ENCODE data around the gene TRIM17.

Gene TRIM17

DNA sequence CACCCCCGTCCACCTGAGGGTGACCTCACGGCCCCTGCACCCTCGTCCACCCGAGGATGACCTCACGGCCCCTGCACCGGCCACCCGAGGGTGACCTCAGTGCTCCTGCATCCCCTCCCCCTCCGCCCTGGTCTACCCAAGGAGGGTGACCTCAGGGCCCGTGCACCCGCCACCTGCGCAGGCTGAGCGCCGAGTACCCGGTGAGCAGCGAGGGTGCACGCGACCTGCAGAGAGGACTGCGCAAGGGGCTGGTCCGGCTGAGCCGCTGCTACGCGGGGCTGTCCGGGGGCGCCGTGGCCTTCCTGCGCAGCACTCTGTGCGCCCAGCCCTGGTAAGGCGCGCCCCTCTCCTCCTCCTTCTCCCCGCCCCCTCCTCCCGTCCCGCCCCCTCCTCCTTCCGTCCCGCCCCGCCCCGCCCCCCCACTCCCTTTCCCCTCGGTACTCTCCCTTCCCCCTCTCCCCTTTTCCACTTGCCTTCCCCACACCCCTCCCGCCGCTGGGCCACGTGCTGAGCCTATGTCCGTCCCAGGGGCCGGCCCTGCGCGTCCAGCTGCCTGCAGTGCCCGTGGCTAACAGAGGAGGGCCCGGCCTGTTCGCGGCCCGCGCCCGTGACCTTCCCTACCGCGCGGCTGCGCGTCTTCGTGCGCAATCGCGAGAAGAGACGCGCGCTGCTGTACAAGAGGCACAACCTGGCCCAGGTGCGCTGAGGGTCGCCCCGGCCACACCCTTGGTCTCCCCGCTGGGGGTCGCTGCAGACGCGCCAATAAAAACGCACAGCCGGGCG, 38.4 kb downstream of the TRIM17 start:
- DNase-seq = no peak

DNA sequence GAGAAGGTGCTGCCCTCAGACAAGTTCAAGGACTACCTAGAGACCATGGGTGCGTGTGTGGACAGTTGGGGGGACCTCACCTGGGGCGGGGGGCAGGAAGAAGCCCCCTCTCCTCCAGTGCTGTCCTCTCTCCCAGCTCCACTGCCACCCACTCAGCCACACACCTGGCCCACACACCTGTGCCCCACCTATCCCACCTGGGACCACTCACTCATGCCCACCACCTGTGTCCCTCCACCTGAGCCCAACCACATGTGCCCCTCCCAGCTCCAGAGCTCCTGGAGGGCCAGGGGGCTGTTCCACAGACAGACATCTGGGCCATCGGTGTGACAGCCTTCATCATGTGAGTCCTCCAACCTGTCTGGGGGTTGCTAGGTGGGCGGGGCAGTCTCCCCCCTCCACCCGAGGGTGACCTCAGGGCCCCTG, 39.0 kb downstream of the TRIM17 start:
- no peak for DNase-seq

DNA sequence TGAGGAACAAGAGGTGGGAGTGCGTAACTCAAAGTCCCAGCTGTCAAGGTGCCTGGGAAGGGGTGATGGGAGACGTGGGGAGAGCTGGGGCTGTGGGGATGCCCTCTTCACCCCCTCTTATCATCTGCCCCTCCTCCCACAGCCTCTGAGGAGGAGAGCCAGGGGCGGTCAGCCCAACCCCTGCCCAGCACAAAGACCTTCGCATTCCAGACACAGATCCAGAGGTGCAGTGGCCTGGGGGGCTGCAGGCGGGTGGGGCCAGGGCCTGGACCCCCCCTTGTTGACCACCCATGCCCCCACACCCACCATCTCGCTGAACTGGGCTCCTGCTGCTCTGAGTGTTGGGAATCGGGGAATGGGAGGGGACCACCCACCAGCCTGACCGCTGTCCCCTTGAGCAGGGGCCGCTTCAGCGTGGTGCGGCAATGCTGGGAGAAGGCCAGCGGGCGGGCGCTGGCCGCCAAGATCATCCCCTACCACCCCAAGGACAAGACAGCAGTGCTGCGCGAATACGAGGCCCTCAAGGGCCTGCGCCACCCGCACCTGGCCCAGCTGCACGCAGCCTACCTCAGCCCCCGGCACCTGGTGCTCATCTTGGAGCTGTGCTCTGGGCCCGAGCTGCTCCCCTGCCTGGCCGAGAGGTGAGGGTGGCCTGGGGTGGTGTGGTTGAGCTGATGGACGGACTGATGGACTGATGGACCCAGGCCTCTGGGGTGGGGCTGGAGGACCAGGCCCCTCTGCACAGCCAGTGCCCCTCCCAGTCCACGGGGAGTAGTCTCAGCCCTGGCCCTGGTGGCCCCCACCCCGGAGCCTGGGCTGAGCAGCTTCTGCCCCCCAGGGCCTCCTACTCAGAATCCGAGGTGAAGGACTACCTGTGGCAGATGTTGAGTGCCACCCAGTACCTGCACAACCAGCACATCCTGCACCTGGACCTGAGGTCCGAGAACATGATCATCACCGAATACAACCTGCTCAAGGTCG, 39.7 kb downstream of the TRIM17 start:
- DNase-seq = no peak

DNA sequence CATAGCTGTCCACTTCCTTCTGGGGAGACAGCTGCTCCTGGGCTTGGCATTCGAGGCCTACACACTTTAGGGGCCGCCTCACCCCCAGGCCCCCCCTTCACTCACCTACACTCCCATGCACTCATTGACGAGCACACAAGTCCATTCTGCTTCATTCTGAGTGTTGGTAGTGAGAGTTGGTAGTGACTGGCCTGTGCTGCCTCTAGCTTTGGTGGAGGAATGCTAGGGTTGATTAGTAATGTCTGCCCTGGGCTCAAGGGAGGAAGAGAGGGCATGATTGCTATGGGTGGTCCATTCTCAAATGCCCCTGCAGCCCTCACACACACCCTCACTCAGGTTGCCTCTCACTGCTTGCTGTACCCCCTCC, 40.4 kb downstream of the TRIM17 start:
- DNase-seq = no peak

DNA sequence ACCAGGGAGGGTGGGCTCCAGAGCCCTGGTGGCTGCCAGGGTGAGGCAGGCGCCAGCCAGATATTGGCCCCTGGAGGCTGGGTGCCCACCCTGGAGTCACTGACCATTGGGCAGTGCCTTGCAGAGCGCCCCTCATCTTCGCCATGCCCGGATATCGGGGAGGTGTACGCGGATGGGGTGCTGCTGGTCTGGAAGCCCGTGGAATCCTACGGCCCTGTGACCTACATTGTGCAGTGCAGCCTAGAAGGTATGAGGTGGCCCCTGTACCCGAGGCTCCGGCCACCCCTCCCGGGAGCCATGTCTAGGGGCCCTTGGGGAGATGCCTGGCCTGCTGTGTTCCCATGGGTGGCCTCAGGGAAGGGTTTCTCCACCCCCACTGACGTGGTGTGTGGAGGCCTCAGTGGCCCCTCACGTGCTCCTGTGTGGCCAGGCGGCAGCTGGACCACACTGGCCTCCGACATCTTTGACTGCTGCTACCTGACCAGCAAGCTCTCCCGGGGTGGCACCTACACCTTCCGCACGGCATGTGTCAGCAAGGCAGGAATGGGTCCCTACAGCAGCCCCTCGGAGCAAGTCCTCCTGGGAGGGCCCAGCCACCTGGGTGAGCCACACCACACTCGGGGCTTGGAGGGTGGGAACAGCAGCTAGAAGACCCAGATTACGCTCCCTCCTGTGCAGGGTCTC, 40.9 kb downstream of the TRIM17 start:
- no peak for DNase-seq

DNA sequence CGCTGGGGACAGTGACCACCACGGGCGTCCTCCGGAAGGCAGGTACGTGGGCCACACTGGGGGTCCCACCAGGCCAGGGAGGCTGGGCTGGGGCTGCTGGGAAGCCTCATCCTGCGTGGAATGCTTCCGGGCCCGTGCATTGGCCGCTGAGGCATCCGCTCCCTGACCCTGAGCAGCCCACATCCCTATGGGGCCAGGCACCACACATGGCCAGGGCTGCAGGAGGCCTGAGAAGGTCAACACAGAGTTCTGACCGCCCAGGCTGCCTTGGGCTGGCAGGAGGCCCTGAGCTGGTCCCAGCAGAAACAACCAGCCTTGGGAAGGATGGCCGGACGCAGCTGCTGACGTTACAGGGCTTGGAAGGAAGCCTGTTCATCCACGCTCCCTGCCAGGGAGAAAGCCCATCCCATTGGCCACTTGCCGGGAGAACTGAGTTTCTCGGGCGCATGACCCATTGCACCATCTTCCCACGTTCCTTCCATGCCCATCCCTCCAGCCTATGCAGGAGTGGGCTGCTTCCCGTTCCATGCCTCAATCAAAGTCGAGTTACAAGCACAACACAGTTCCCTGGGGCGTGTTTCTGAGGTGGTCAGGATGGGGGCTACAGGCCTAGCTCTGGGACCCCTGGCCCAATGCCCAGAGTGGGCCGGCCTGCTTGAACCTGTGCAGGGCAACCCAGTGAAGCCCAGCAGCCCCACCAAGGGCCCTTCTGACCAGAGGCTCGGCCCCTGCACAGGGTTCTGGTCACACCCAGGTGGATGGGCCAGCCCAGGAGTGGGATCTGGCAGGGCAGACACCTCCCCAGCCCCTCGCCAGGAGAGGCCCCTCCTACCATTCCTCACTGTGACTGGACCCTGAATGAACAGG, 41.7 kb downstream of the TRIM17 start:
- no peak for DNase-seq

DNA sequence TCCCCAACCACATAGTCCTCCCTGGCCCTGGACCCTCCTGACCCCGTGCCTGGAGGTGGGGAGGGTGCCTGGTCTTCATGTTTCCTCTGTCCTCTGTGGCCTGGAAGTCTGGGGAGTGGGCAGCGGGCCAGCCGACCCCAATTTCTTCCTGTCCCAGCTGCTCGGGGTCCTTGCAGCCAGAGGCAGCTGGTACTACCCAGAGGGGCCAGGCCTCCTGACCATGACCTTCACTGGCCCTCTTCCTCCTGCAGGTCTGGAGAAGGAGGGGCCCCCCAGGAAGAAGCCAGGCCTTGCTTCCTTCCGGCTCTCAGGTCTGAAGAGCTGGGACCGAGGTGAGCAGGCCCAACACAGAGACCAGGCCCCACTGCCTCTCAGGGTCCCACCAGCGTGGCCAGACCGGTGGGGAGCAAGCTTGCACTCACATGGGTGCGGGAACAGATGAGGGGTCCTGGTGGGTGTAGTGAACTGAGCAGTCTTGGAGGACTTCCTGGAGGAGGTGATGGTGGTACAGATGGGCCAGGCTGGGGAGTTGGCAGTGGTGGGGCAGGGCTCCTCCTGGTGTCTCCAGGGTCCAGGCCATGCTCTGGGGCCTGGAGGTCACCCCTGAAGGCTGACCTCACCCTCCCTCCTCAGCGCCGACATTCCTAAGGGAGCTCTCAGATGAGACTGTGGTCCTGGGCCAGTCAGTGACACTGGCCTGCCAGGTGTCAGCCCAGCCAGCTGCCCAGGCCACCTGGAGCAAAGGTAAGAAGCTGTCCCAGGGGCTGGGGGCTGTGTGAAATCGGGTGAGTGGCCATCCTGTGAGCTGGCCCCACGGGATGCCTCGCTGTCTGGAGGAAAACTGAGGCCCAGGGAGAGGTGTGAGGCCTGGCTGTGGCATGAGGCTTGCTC, 42.7 kb downstream of the TRIM17 start:
- no peak for DNase-seq

DNA sequence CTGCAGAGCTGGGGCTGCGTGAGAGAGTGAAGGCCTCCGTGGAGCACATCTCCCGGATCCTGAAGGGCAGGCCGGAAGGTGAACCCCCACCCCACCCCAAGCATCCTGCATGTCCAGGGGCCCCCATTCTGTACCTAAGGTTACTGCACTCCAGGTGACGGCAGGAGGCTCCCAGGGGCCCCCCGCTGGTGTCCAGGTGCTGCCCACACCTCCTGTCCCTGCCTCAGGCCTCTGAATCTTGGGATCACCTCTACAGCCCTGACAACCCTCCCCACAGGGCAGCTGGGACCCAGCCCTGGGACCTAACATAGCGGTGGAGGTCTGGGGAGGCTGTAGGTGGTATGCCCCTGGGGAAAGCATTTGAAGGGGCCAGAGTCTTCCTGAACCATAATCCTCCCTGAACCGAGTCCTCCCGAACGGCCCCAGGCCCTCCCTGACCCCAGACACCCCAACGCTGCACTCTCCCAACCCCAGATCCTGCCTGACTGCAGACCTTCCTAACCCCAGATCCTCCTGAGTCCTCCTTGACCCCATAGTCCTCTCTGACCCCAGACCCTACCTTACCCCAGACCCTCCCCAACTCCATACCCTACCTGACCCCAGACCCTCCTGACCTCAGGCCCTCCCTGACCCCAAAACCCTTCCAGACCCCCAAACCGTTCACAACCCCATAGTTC, 43.5 kb downstream of the TRIM17 start:
- no peak for DNase-seq

DNA sequence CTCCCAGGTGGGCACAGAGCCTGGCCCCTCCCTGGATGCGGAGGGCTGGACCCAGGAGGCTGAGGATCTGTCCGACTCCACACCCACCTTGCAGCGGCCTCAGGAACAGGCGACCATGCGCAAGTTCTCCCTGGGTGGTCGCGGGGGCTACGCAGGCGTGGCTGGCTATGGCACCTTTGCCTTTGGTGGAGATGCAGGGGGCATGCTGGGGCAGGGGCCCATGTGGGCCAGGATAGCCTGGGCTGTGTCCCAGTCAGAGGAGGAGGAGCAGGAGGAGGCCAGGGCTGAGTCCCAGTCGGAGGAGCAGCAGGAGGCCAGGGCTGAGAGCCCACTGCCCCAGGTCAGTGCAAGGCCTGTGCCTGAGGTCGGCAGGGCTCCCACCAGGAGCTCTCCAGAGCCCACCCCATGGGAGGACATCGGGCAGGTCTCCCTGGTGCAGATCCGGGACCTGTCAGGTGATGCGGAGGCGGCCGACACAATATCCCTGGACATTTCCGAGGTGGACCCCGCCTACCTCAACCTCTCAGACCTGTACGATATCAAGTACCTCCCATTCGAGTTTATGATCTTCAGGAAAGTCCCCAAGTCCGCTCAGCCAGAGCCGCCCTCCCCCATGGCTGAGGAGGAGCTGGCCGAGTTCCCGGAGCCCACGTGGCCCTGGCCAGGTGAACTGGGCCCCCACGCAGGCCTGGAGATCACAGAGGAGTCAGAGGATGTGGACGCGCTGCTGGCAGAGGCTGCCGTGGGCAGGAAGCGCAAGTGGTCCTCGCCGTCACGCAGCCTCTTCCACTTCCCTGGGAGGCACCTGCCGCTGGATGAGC, 44.3 kb downstream of the TRIM17 start:
- no peak for DNase-seq

DNA sequence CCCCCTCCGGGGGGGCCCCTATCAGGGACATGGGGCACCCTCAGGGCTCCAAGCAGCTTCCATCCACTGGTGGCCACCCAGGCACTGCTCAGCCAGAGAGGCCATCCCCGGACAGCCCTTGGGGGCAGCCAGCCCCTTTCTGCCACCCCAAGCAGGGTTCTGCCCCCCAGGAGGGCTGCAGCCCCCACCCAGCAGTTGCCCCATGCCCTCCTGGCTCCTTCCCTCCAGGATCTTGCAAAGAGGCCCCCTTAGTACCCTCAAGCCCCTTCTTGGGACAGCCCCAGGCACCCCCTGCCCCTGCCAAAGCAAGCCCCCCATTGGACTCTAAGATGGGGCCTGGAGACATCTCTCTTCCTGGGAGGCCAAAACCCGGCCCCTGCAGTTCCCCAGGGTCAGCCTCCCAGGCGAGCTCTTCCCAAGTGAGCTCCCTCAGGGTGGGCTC, 44.9 kb downstream of the TRIM17 start:
- DNase-seq = no peak

DNA sequence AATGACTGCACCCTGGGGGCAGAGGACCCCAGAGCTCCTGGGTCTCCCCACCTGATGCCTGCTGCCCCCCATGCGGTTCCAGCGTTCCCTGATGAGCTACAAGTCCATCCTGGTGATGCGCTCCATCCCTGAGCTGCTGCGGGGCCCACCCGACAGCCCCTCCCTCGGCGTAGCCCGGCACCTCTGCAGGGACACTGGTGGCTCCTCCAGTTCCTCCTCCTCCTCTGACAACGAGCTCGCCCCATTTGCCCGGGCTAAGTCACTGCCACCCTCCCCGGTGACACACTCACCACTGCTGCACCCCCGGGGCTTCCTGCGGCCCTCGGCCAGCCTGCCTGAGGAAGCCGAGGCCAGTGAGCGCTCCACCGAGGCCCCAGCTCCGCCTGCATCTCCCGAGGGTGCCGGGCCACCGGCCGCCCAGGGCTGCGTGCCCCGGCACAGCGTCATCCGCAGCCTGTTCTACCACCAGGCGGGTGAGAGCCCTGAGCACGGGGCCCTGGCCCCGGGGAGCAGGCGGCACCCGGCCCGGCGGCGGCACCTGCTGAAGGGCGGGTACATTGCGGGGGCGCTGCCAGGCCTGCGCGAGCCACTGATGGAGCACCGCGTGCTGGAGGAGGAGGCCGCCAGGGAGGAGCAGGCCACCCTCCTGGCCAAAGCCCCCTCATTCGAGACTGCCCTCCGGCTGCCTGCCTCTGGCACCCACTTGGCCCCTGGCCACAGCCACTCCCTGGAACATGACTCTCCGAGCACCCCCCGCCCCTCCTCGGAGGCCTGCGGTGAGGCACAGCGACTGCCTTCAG, 45.5 kb downstream of the TRIM17 start:
- no peak for DNase-seq

DNA sequence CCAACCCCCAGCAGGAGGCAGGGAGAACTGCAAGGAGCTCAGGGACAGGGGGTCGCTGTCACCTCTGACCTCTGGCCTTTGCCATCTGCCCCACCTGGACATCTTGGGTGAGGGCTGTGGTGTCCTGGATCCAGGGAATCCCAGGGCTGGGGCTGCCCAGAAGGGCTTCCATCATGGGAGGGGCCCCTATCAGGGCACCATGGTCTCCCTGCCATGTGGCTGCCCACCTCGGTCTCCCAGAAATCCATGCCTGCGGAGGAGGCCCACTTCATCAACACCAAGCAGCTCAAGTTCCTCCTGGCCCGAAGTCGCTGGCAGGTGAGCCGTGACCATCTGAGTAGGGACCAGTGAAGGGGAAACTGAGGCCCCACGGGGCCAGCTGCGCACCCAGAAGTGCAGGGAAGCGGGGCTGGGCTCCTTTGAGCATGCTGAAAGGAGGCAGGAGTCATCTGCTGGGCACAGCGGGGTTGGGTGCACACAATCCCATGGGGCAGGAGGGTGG, 46.2 kb downstream of the TRIM17 start:
- no peak for DNase-seq

DNA sequence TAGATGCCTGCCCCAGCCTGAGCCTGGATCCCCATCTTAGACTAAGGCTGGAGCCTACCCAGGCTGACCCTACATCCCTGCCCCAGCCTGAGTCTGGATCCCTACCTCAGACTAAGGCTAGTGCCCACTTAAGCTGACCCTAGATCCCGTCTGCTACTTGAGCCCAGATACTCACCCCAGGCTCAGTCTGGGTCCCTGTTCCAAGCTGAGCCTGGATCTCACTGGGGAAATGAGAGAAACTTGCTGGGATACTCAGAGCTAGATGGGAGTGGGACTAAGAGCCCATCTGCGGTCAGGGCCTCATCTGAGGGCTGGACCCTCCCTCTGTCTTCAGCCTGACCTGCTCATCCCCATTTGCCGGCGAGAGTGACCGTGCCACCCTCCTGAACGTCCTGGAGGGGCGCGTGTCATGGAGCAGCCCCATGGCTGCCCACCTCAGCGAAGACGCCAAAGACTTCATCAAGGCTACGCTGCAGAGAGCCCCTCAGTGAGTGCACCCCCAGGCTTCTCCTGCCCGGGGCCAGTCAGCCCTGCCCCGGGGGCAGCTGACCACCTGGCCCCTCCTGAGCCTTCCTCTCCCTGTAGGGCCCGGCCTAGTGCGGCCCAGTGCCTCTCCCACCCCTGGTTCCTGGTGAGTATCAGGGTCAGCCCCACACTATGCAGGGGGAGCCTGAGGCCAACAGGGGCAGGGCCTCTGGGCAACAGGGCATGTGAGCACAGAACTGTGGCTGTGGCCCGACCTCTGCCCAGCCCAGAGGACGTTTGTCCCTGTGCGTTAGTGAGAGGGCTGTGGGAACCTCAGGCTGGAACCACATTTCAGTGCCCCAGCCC, 46.8 kb downstream of the TRIM17 start:
- DNase-seq = no peak

DNA sequence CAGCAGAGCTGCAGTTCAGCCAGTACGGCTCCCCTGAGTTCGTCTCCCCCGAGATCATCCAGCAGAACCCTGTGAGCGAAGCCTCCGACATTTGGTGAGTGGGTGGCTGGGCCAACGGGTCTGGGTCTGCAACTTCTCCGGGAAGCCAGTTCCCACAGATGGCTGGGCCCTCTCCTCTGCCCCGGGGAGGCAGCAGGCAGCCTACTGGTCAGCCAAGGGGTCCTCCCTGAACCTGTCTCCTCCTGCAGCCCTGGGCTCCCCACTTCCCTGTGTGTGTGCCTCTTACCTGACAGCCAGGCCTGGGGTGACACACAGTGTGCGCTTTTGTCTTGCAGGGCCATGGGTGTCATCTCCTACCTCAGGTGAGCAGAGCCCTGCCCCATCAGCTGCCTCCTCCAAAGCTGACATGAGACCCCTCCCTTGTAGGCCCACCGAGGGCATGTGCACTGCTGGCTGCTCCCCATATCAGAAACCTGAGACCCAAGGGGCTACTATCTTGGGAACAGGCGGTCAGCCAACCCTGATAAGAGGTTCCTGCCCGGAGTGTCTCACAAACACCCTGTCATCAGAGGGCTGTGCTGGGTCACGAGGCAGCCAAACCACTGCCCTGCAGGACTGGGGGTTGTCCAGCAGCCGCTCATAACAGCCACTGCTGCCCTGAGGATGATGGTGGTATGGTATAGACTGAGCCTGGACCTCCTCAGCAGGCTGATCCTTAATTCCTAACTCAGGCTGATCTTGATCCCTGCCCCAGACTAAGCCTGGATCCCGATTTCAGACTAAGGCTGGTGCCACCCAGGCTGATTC, 47.7 kb downstream of the TRIM17 start:
- DNase-seq = no peak

DNA sequence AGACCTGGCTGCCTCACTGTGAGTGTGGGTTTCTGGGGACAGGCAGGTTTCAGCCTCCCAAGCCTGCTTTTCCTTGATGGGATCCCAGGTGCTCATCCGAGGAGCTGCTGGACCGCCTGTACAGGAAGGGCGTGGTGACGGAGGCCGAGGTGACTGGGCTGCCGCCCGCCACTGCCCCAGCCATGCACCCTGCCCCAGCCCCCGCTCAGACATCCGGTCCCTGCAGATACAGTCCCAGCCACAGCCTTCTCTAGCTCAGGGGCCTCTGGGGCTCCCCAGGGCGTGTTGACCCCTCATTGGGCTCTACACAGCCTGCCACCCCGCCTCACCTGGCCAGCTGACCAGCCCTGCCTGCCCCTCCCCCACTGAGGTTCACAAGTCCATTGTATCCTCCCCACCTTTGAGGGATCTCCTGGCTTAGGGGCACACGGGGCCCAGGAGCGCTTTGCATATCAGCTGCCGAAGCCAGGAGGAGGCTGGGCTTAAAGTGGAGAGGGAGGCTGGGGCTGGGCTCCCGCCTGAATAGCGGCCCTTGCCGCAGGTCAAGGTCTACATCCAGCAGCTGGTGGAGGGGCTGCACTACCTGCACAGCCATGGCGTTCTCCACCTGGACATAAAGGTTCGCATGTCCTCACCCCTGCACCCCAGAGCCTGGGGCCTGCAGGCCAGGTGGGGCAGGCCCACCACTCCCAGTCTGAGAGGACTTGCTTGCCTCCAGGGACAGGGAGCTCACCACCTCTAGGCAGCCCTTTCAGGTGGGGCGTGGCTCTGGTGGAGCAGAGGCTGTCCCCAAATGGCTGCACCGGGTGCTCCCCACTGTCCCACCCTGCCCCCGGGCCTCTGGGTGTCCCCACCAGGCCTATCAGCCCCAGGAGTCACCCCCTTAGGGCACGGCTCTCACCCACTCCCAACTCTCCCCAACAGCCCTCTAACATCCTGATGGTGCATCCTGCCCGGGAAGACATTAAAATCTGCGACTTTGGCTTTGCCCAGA, 48.6 kb downstream of the TRIM17 start:
- DNase-seq = no peak
